AG09309 (cell line): ENCODE results near the gene PROK1.

ENCODE experiments used
- DNase-seq: peaks from one replicate; pipeline ENCODE4 v3.0.0-alpha.2; 2010; ENCODE audit warnings: low read depth
- H3K4me3 ChIP-seq: 2 replicates; pipeline ENCODE4 v1.5.1; 2011; ENCODE audit warnings: mild to moderate bottlenecking, low read depth, low read length, moderate library complexity; ENCODE audit not compliant: control insufficient read depth
- CTCF ChIP-seq: IDR thresholded peaks from 2 replicates; pipeline ENCODE4 v1.5.1; 2011; ENCODE audit warnings: mild to moderate bottlenecking, low read depth, low read length, inconsistent platforms; ENCODE audit not compliant: insufficient read depth, control insufficient read depth; ENCODE audit errors: missing control alignments

PROK1 gene

GRCh38 chr1:110474444-110474843 is 23.5 kb downstream of the PROK1 start:
- DNase-seq = no peak
- no peak overlapping the region for H3K4me3 ChIP-seq
- TF ChIP-seq CTCF = no peak

- no peak overlapping the region for H3K4me3 ChIP-seq
- no peak for TF ChIP-seq CTCF
- DNase-seq = no peak
These were observed 24.5 kb downstream of the PROK1 start for GRCh38 chr1:110475362-110476027.

GRCh38 chr1:110476028-110476765 is 25.2 kb downstream of the PROK1 start:
- TF ChIP-seq CTCF = no peak
- no peak overlapping the region for H3K4me3 ChIP-seq
- DNase-seq = no peak

GRCh38 chr1:110477041-110477440 is 26.1 kb downstream of the PROK1 start:
- DNase-seq = peak; percentile 31
- no peak for TF ChIP-seq CTCF
- H3K4me3 ChIP-seq = no peak overlapping the region

GRCh38 chr1:110477445-110477957 is 26.6 kb downstream of the PROK1 start:
- H3K4me3 ChIP-seq = no peak overlapping the region
- TF ChIP-seq CTCF = peak; percentile 17
- no peak for DNase-seq

- no peak for DNase-seq
- no peak overlapping the region for H3K4me3 ChIP-seq
- no peak for TF ChIP-seq CTCF
These were observed 27.2 kb downstream of the PROK1 start for GRCh38 chr1:110477967-110478640.
